Keratinocyte (primary cell): ENCODE data around the gene TLCD3A. TPM values are rescaled to one million over a fixed set of nuclear protein-coding genes. Genes with fewer than 3 reads are reported as not detected.
"Not testable (repeated sequence)": the region's sequence is repeated elsewhere in the genome, so short reads cannot be mapped to it uniquely, and the experiment has no call there.

Experiments
- DNase-seq: peaks from one replicate; pipeline ENCODE4 v3.0.0-alpha.2; 2011; ENCODE audit warnings: low read depth, missing footprints, low spot score
- FAIRE-seq: peaks from 2 replicates; lab custom pipeline; 2011; peaks lifted over from hg19 to GRCh38; lab: Jason Lieb, UNC
- H2AFZ ChIP-seq: 2 replicates; pipeline ENCODE4 v1.6.0; 2012; ENCODE audit warnings: low read length, control low read depth, inconsistent platforms; ENCODE audit not compliant: control insufficient read depth
- H3K27ac ChIP-seq: 2 replicates; pipeline ENCODE4 v1.5.1; 2011; ENCODE audit warnings: low read length; ENCODE audit not compliant: control insufficient read depth, insufficient read depth
- H3K27me3 ChIP-seq: 3 replicates; pipeline ENCODE4 v1.6.0; 2011; ENCODE audit warnings: low read length; ENCODE audit not compliant: control insufficient read depth, insufficient read depth; ENCODE audit errors: extremely low read depth
- H3K36me3 ChIP-seq, 2 experiments: 2 replicates in 1 of 2; 3 replicates in 1 of 2; pipeline ENCODE4 v1.5.1; 2011; ENCODE audit warnings: low read length in 2 of 2, mild to moderate bottlenecking in 1 of 2; ENCODE audit not compliant: control insufficient read depth in 2 of 2, insufficient read depth in 2 of 2; ENCODE audit errors: extremely low read depth in 1 of 2
- H3K4me1 ChIP-seq: 3 replicates; pipeline ENCODE4 v1.5.1; 2011; ENCODE audit warnings: low read length; ENCODE audit not compliant: control insufficient read depth, insufficient read depth; ENCODE audit errors: extremely low read depth
- H3K4me2 ChIP-seq: 3 replicates; pipeline ENCODE4 v1.6.0; 2011; ENCODE audit warnings: low read depth, low read length; ENCODE audit not compliant: control insufficient read depth, insufficient read depth; ENCODE audit errors: extremely low read depth
- H3K4me3 ChIP-seq, 3 experiments: fragments of 200-600 bp in 1 of 3; sonication (generic) in 1 of 3; 2 replicates in 2 of 3; 3 replicates in 1 of 3; pipeline ENCODE4 v1.5.1; 2011 to 2016; ENCODE audit warnings: low read length in 3 of 3, mild to moderate bottlenecking in 3 of 3, control low read depth in 2 of 3, inconsistent platforms in 1 of 3, low read depth in 1 of 3, mixed read lengths in 1 of 3, mixed run types in 1 of 3, moderate library complexity in 1 of 3; ENCODE audit not compliant: control insufficient read depth in 2 of 3, insufficient read depth in 2 of 3; ENCODE audit errors: extremely low read depth in 1 of 3
- H3K79me2 ChIP-seq: 2 replicates; pipeline ENCODE4 v1.6.0; 2012; ENCODE audit warnings: low read length; ENCODE audit not compliant: control insufficient read depth, insufficient read depth
- H3K9ac ChIP-seq: 3 replicates; pipeline ENCODE4 v1.6.0; 2011; ENCODE audit warnings: low read length; ENCODE audit not compliant: control insufficient read depth, insufficient read depth; ENCODE audit errors: extremely low read depth
- H3K9me1 ChIP-seq: 3 replicates; pipeline ENCODE4 v1.6.0; 2011; ENCODE audit warnings: low read length; ENCODE audit not compliant: control insufficient read depth, insufficient read depth; ENCODE audit errors: extremely low read depth
- H3K9me3 ChIP-seq: 2 replicates; pipeline ENCODE4 v1.5.1; 2012; ENCODE audit warnings: low read depth, low read length; ENCODE audit not compliant: control insufficient read depth
- H4K20me1 ChIP-seq: 3 replicates; pipeline ENCODE4 v1.6.0; 2011; ENCODE audit warnings: low read length; ENCODE audit not compliant: control insufficient read depth, insufficient read depth; ENCODE audit errors: extremely low read depth
- EZH2 ChIP-seq: IDR thresholded peaks from one replicate; pipeline ENCODE4 v1.6.1; 2012; ENCODE audit warnings: inconsistent platforms, mild to moderate bottlenecking, low read length, moderate library complexity
- dilution Hi-C: fragments of 300-500 bp; cut with MboI; formaldehyde crosslinking; loops from one replicate; pipeline ENCODE4 v1.7.0; 2020; ENCODE audit warnings: low sequenced_read_pairs; ENCODE audit not compliant: extremely low pct_ligation_motif_present
- polyA plus RNA-seq, 5 experiments: library from polyadenylated mRNA; depleted of rRNA in 3 of 5; stranded (reverse) in 3 of 5; stranded (forward) in 1 of 5; unstranded in 1 of 5; fragments of >200 nt; gene quantifications; 1 replicate in 1 of 5; 2 replicates in 3 of 5; 3 replicates in 1 of 5; pipeline versions ENCODE4 v1.2.1 to v1.2.3, GENCODE V29; 2011 to 2012; ENCODE audit warnings: missing spikeins in 2 of 5, low read depth in 1 of 5, low replicate concordance in 1 of 5
- TF ChIP-seq, protein P1 (sequence below), 3 experiments: IDR thresholded peaks in 1 of 3; conservative IDR thresholded peaks in 1 of 3; optimal IDR thresholded peaks in 1 of 3; 2 replicates in 2 of 3; 3 replicates in 1 of 3; pipeline versions ENCODE3 to v1.5.1; 2011; ENCODE audit warnings: low read length in 3 of 3, mild to moderate bottlenecking in 3 of 3, moderate library complexity in 2 of 3, control low read depth in 1 of 3, inconsistent platforms in 1 of 3; ENCODE audit not compliant: insufficient read depth in 2 of 3; ENCODE audit errors: extremely low read depth in 1 of 3

Gene TLCD3A
- polyA plus RNA-seq, 1 donor (not counting 4 experiments of a cell fraction or from before 2014, with no cell fraction given), result 34.1 TPM

DNA sequence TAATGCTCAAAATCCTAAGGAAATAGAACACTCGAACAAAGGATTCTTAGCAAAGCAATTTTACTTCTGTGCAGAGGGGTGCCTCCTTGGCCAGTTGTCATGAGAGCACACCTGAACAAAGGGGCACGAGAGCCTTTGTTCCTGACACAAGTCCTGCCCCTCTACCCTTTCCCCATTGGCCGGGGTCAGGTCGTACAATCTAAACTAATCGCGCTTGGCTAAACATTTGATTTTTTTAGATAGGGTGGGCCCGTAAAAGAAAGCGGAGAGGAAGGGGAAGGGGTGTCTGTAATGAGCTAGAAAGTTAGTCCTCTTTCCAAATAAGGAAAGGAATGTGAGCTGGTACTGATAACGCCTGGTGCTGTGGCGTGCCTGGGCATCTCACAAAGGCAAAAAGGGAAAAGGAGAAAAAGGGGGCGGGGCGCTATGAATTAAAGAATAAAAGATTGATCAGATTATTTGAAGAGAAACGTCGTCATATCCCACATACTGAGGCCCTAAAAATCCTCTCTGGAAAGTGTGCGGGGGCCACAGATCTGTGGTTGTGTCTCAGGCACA, 23.7 kb downstream of the TLCD3A start:
- peak overlapping the region; percentile 20 for H2AFZ ChIP-seq
- H3K4me2 ChIP-seq, result peak overlapping the region; percentile 42
- H3K9me3 ChIP-seq, H3K9ac ChIP-seq, H3K9me1 ChIP-seq, FAIRE-seq, H3K4me3 ChIP-seq, H4K20me1 ChIP-seq, H3K27me3 ChIP-seq, dilution Hi-C loops, H3K79me2 ChIP-seq, DNase-seq, H3K27ac ChIP-seq: not testable (repeated sequence)
- peaks cover 19% of the 10 kb centered on the region for H3K4me1 ChIP-seq
- H3K36me3 ChIP-seq, result peaks cover 17 to 20% of the 10 kb centered on the region in 2 experiments

DNA sequence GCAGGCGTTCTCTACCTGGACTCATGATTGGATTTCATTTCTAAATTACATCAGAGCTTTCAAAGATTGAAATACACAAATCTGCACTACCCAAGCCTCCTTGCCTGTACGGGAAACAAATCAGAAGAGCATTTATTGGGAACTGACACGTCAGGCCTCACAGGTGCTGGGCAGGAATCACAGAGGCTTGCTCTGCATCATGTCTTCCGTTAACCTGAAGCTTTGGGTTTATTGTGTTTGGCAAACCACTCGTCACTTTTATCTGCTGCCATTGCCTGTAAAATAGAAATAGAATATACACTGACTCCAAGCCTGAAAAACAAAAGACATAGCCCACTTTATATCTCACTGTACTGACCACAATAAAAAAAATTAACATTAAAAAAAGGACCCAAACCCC, 27.6 kb downstream of the TLCD3A start:
- H3K79me2 ChIP-seq, result no peaks in the 10 kb centered on the region
- TF ChIP-seq, protein P1, sequence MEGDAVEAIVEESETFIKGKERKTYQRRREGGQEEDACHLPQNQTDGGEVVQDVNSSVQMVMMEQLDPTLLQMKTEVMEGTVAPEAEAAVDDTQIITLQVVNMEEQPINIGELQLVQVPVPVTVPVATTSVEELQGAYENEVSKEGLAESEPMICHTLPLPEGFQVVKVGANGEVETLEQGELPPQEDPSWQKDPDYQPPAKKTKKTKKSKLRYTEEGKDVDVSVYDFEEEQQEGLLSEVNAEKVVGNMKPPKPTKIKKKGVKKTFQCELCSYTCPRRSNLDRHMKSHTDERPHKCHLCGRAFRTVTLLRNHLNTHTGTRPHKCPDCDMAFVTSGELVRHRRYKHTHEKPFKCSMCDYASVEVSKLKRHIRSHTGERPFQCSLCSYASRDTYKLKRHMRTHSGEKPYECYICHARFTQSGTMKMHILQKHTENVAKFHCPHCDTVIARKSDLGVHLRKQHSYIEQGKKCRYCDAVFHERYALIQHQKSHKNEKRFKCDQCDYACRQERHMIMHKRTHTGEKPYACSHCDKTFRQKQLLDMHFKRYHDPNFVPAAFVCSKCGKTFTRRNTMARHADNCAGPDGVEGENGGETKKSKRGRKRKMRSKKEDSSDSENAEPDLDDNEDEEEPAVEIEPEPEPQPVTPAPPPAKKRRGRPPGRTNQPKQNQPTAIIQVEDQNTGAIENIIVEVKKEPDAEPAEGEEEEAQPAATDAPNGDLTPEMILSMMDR (optimal IDR thresholded peaks at IDR 0.05 in 1 of 3, IDR thresholded peaks at IDR 0.05 in 1 of 3, conservative IDR thresholded peaks at IDR 0.05 in 1 of 3; ENCODE audit: extremely low read depth in 1 of 3, insufficient read depth in 2 of 3, low read length in 3 of 3), result no peak
- no peak for TF ChIP-seq EZH2
- H3K4me1 ChIP-seq, result peaks cover 13% of the 10 kb centered on the region
- H3K27ac ChIP-seq, result no peak overlapping the region
- no peaks in the 10 kb centered on the region for H3K9me3 ChIP-seq
- peaks cover 22 to 25% of the 10 kb centered on the region in 2 experiments for H3K36me3 ChIP-seq
- no peak overlapping the region for H3K4me3 ChIP-seq
- no peak overlapping the region for H2AFZ ChIP-seq
- no peaks in the 10 kb centered on the region for H3K27me3 ChIP-seq
- H3K9ac ChIP-seq, result no peak overlapping the region
- FAIRE-seq (no peak), DNase-seq (no peak)
- no peaks in the 10 kb centered on the region for H3K9me1 ChIP-seq
- dilution Hi-C loops, result no loop called here
- H4K20me1 ChIP-seq, result no peaks in the 10 kb centered on the region
- no peak overlapping the region for H3K4me2 ChIP-seq

DNA sequence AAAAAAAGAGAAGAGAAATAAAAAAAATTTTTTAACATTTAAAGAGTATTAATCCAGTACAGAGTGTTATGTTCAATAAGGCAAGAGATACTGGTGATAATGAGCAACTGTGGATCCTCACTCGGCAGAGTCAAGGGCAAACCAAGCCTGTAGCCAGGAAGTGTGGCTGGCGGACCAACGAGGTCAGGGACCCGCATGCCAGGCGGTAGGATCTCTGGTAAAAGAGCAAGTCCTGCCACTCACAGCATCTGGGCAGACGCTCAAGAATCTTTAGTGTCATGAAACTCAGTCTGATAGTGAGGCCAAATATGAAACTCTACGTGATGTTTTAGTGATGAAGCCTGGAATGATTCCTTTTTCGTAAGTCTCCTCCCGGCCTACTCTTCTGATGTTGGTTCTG, 28.0 kb downstream of the TLCD3A start:
- H3K36me3 ChIP-seq, result peaks cover 23 to 30% of the 10 kb centered on the region in 2 experiments
- FAIRE-seq, result no peak

More for the DNA sequence above, 28.0 kb downstream of the TLCD3A start:
- H4K20me1 ChIP-seq, result no peaks in the 10 kb centered on the region
- H3K27me3 ChIP-seq, result no peaks in the 10 kb centered on the region
- dilution Hi-C loops, result no loop called here
- no peaks in the 10 kb centered on the region for H3K9me3 ChIP-seq
- no peak for DNase-seq
- no peak overlapping the region for H3K27ac ChIP-seq
- no peak overlapping the region for H2AFZ ChIP-seq
- no peak overlapping the region for H3K4me2 ChIP-seq
- TF ChIP-seq EZH2, result no peak
- TF ChIP-seq, protein P1 (optimal IDR thresholded peaks at IDR 0.05 in 1 of 3, IDR thresholded peaks at IDR 0.05 in 1 of 3, conservative IDR thresholded peaks at IDR 0.05 in 1 of 3; ENCODE audit: extremely low read depth in 1 of 3, insufficient read depth in 2 of 3, low read length in 3 of 3), result no peak
- no peaks in the 10 kb centered on the region for H3K79me2 ChIP-seq
- H3K4me1 ChIP-seq, result peaks cover 13% of the 10 kb centered on the region
- no peak overlapping the region for H3K9ac ChIP-seq
- no peak overlapping the region for H3K4me3 ChIP-seq
- H3K9me1 ChIP-seq, result no peaks in the 10 kb centered on the region
